PFSK-1 (cell line): ENCODE measurements around the gene MX2.

Source experiments
- FOXP2 ChIP-seq: optimal IDR thresholded peaks from 2 replicates; pipeline ENCODE3; 2011; ENCODE audit warnings: borderline replicate concordance, control low read depth, inconsistent platforms; ENCODE audit not compliant: insufficient read depth; ENCODE audit errors: extremely low read length, extremely low read depth
- POLR2AphosphoS5 ChIP-seq: IDR thresholded peaks from 2 replicates; pipeline ENCODE4 v1.6.1; 2012; ENCODE audit warnings: low read depth, mild to moderate bottlenecking, control low read depth, low read length, moderate library complexity
- TAF1 ChIP-seq: IDR thresholded peaks from 2 replicates; pipeline ENCODE4 v1.6.1; 2012; ENCODE audit warnings: low read length, control low read depth, borderline replicate concordance; ENCODE audit not compliant: insufficient read depth
- TF ChIP-seq, protein P1 (sequence below), 2 experiments: IDR thresholded peaks; 2 replicates each; pipeline versions ENCODE4 v1.6.1 to v1.8.0; 2011 to 2012; ENCODE audit warnings: low read depth in 2 of 2, low read length in 2 of 2, control low read depth in 1 of 2, inconsistent platforms in 1 of 2, mild to moderate bottlenecking in 1 of 2, moderate library complexity in 1 of 2; ENCODE audit not compliant: insufficient read depth in 1 of 2

DNA sequence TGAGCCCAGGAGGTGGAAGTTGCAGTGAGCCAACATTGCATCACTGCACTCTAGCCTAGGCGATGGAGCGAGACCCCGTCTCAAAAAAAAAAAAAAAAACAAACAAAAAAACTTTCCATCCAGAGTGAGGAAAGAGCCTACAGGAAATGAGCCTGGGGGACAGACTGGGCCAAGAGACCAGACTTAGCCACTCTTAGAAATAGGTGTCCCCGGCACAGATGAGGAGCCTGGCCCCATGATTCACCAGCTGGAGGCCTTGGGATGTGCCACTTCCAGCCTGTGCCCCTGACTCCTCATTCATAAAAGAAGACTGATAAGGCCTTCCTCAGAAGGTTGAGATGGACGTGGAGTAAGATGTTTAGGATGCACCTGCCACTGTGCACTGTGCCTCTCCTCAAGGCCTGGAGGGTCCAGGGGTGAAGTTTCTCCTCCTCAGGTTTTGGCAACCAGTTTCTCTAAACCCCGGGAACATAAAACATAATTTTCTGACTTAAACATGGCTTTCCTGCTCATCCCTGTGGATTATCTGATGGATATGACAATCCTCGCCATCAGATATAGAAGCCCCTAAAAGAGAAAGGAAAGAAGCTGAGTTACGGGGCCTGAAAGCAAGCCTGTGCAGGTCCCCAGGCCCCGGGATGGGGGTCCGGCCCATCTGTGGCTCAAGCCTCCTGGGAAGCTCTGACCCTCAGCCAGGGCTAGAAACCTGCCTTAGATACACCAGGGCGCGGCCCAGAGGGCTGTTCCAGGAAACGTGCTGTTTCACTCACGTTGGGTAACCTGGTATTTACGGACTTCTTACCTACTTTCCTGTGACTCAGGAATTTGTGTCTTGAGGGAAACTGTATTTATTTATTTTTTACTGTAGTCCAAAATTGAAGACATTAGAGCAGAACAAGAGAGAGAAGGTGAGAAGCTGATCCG is 90.2 kb downstream of the MX2 start:
- no peak for TF ChIP-seq POLR2AphosphoS5
- TF ChIP-seq FOXP2, result no peak
- TF ChIP-seq TAF1, result no peak
- TF ChIP-seq, protein P1, sequence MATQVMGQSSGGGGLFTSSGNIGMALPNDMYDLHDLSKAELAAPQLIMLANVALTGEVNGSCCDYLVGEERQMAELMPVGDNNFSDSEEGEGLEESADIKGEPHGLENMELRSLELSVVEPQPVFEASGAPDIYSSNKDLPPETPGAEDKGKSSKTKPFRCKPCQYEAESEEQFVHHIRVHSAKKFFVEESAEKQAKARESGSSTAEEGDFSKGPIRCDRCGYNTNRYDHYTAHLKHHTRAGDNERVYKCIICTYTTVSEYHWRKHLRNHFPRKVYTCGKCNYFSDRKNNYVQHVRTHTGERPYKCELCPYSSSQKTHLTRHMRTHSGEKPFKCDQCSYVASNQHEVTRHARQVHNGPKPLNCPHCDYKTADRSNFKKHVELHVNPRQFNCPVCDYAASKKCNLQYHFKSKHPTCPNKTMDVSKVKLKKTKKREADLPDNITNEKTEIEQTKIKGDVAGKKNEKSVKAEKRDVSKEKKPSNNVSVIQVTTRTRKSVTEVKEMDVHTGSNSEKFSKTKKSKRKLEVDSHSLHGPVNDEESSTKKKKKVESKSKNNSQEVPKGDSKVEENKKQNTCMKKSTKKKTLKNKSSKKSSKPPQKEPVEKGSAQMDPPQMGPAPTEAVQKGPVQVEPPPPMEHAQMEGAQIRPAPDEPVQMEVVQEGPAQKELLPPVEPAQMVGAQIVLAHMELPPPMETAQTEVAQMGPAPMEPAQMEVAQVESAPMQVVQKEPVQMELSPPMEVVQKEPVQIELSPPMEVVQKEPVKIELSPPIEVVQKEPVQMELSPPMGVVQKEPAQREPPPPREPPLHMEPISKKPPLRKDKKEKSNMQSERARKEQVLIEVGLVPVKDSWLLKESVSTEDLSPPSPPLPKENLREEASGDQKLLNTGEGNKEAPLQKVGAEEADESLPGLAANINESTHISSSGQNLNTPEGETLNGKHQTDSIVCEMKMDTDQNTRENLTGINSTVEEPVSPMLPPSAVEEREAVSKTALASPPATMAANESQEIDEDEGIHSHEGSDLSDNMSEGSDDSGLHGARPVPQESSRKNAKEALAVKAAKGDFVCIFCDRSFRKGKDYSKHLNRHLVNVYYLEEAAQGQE (IDR thresholded peaks at IDR 0.05; ENCODE audit: insufficient read depth in 1 of 2, low read depth in 2 of 2, low read length in 2 of 2), result no peak
